GM21825 (cell line): ENCODE results near the gene MAP3K4.
"Not testable (repeated sequence)": the region's sequence is repeated elsewhere in the genome, so short reads cannot be mapped to it uniquely, and the experiment has no call there.

ENCODE experiments used
- ATAC-seq: cut with Tn5 transposase; IDR thresholded peaks from one replicate; pipeline ENCODE4 v1.9.1; 2021; ENCODE audit warnings: mild to moderate bottlenecking, moderate library complexity; ENCODE audit not compliant: unreplicated experiment

The MAP3K4 gene

GRCh38 chr6:160967351-160967750, 24.2 kb upstream of the MAP3K4 start:
- no peak for ATAC-seq

- no peak for ATAC-seq
These were observed 23.7 kb upstream of the MAP3K4 start for GRCh38 chr6:160967833-160968232.

GRCh38 chr6:160971171-160971570, 20.4 kb upstream of the MAP3K4 start:
- ATAC-seq = no peak

GRCh38 chr6:160972111-160972510, 19.5 kb upstream of the MAP3K4 start:
- ATAC-seq = peak; percentile 75

- not testable (repeated sequence) for ATAC-seq
These were observed 19.0 kb upstream of the MAP3K4 start for GRCh38 chr6:160972594-160972993.

- ATAC-seq = no peak
These were observed 18.0 kb upstream of the MAP3K4 start for GRCh38 chr6:160973311-160974250.

GRCh38 chr6:160974304-160974771, 17.2 kb upstream of the MAP3K4 start:
- ATAC-seq = no peak

GRCh38 chr6:160975162-160975561, 16.4 kb upstream of the MAP3K4 start:
- ATAC-seq = no peak

GRCh38 chr6:160975961-160976360, 15.6 kb upstream of the MAP3K4 start:
- not testable (repeated sequence) for ATAC-seq

GRCh38 chr6:160978141-160978901, 13.2 kb upstream of the MAP3K4 start:
- ATAC-seq = no peak

GRCh38 chr6:160979061-160979708, 12.4 kb upstream of the MAP3K4 start:
- ATAC-seq = no peak

GRCh38 chr6:160983377-160983948, 8.1 kb upstream of the MAP3K4 start:
- ATAC-seq = not testable (repeated sequence)

- no peak for ATAC-seq
These were observed 4.7 kb upstream of the MAP3K4 start for GRCh38 chr6:160986851-160987250.

GRCh38 chr6:160987265-160987664, 4.3 kb upstream of the MAP3K4 start:
- ATAC-seq = no peak

- no peak for ATAC-seq
These were observed 643 bp upstream of the MAP3K4 start for GRCh38 chr6:160990847-160991405.

GRCh38 chr6:160992061-160992979, 751 bp downstream of the MAP3K4 start:
- ATAC-seq = peak; percentile 41

- no peak for ATAC-seq
These were observed 1.4 kb downstream of the MAP3K4 start for GRCh38 chr6:160992980-160993314.

- ATAC-seq = no peak
These were observed 3.7 kb downstream of the MAP3K4 start for GRCh38 chr6:160995271-160995670.

GRCh38 chr6:160996131-160996601, 4.6 kb downstream of the MAP3K4 start:
- ATAC-seq = no peak
